Measurements from ENCODE around the gene ZNHIT1.
"Not testable (repeated sequence)": the region's sequence is repeated elsewhere in the genome, so short reads cannot be mapped to it uniquely, and the experiment has no call there.

Gene ZNHIT1

GRCh38 chr7:101243646-101244374 lies 25.8 kb downstream of the ZNHIT1 start:
- DNase-seq, result no peak

- DNase-seq, result peak; percentile 82 to 88
Observed at GRCh38 chr7:101244375-101245146, 26.6 kb downstream of the ZNHIT1 start, which contains the start of gene FIS1. FIS1 (minus strand) TSS chr7:101245081; CDS start chr7:101245004, 77 bp downstream.

DNA sequence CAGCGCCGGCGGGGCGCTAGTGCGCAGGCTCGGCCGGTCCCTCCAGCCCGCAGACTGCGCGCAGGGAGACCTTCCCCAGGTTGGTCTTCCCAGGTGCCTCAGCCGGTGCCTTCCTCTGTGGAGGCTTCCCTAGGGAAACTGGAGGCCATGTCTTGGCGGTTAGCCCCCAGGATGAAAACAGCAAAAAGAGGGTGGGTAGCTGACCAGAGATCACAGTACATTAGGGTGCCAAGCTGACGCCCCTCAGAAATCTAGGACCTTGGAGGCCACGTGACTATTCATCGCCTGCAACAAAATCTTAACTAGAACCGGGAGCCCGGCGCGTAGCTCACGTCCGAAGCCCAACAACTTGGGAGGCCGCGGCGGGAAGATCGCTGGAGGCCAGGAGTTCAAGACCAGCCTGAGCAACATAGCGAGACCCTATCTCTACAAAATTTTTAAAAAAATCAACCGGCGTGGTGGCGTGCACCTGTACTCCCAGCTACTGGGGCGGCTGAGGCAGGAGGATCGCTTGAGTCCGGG lies 27.2 kb downstream of the ZNHIT1 start:
- DNase-seq, result no peak

DNA sequence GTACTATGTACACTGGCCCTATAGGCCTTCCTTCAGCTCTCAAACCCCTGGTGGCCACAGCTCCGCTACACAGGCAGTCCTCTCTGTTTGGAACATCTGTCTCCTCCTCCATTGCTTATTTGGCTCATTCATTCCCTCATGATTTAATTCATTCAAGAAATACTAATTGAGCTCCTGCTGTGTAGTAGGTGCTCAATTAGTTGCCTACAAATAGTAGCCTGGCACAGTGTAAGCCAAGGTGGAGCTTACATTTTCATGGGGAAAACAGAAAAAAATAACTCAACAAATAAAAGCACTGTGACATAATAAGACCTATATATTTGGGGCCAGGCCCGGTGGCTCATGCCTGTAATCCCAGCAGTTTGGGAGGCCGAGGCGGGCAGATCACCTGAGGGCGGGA lies 30.3 kb downstream of the ZNHIT1 start:
- DNase-seq, result no peak

DNA sequence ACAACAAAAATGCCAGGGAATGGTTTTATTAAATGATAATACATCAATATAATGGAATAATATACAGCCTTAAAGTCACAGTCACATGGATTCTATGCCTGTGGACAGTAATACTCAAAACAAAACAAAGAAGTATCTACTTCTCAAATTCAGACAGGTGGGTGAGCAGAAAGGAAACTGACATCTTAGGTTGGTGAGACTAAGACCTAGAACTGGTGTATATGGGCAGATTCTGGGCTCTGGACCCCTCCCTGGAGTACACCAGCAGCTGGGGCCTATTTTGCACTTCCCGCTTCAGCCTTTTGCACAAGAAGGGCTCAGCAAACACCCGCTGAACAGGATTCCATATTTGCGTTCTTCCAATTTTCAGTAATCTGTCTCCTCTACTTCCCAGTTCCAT lies 32.4 kb downstream of the ZNHIT1 start:
- DNase-seq, result no peak

- peak; percentile 89 to 92 for DNase-seq
Observed at GRCh38 chr7:101251871-101252659, 34.1 kb downstream of the ZNHIT1 start.

GRCh38 chr7:101253199-101253598 lies 35.2 kb downstream of the ZNHIT1 start:
- DNase-seq, result not testable (repeated sequence)

DNA sequence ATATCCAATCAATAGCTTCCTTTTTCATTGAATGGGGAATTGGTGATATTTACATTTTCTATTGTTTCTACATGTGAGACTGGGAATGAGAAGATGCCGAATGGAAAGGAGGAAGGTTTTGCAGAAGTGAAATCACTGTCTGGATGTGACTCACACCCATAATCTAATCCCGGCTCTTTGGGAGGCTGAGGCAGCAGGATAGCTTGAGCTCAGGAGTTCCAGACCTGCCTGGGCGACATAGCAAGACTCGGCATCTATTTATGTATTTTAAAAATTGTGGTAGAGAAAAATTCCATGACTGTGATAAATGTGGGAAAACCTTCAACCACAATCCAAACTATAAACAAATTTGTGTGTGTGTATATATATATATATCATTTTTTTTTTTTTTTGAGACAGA lies 37.8 kb downstream of the ZNHIT1 start:
- no peak for DNase-seq

DNA sequence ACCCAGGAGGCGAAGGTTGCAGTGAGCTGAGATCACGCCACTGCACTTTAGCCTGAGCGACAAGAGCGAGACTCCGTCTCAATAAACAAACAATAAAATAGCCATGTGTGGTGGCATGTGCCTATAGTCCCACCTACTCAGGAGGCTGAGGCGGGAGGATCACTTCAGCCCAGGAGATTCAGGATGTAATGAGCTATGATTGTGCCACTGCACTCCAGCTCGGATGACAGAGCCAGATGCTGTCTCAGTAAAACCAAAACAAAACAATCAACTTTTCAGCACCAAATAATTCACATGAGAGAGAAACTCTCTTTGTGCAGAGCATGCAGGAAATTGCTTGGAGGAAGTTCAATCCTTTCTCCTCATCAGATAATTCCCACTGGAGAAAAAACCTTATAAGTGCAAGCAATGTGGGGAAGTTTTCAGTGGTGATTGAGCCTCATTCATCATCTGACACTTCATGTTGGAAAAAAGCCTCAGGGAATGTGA lies 40.3 kb downstream of the ZNHIT1 start:
- DNase-seq, result no peak

GRCh38 chr7:101264102-101264706 lies 46.2 kb downstream of the ZNHIT1 start:
- DNase-seq, result peak in 1 of 2 experiments; percentile 4

DNA sequence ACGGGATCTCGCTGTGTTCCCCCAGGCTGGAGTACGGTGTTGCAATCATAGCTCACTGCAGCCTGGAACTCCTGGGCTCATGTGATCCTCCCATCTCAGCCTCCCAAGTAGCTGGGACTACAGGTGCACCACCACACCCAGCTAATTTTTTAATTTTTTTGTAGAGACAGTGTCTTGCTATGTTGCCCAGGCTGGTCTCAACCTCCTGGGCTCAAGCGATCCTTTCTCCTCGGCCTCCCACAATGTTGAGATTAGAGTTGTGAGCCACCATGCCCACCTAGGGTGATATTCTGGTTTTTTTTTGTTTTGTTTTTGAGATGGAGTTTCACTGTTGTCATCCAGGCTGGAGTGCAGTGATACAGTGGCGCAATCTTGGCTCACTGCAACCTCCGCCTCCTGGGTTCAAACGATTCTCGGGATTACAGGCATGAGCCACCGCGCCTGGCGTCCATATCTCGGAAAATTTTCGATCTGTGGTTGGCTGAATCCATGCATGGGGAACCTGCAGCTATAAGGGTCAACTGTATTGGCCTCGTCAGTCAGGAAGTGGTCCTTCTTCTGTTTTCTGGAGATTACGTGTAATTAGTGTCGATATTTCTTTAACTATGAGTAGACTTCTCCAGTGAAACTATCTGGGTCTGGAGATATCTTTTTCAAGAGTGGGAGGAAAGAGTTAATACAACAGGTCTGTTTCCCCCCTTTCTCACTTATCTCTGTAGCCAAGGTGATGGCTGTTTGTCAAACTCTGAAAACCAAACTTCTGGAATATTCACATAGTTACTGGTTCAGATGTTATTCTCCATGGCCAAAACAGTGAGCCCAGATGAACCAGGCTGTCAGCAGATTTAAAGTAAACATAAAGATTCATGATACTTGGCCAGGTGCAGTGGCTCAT lies 47.9 kb downstream of the ZNHIT1 start:
- DNase-seq, result no peak

DNA sequence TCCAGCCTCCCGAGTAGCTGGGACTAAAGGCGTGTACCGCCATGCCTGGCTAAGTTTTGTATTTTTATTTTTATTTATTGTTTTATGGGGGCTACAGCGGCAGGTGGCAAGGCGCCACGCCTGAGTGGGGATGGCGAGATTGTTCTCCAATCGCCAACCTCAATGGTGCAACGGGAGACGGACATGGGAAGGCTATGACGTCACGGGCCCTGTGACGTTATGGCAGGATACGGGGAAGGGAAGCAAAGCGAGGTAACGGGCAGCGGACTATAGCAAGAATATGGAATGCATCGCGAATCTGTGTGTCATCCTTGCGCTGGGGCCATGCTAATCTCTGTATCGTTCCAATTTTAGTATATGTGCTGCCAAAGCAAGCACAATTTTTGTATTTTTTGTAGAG lies 51.7 kb downstream of the ZNHIT1 start:
- no peak for DNase-seq

GRCh38 chr7:101271021-101271420 lies 53.1 kb downstream of the ZNHIT1 start:
- DNase-seq, result no peak

- DNase-seq, result no peak
Observed at GRCh38 chr7:101273206-101273605, 55.2 kb downstream of the ZNHIT1 start.
